Activated effector memory CD4-positive, alpha-beta T cell treated with Interleukin-2 at 50 U/mL for 16 hours (primary cell): ENCODE data around the gene CLEC4G.

Source experiments
- DNase-seq: peaks from one replicate; pipeline ENCODE4 v3.0.0-alpha.2; 2020

The CLEC4G gene

GRCh38 chr19:7691497-7691896 lies 40.4 kb downstream of the CLEC4G start:
- no peak for DNase-seq

- DNase-seq = no peak
These were observed 41.1 kb downstream of the CLEC4G start for GRCh38 chr19:7690779-7691258.

- no peak for DNase-seq
These were observed 42.7 kb downstream of the CLEC4G start for GRCh38 chr19:7689165-7689564.

GRCh38 chr19:7687177-7687576 lies 44.7 kb downstream of the CLEC4G start:
- DNase-seq = no peak

GRCh38 chr19:7685546-7686445 lies 46.1 kb downstream of the CLEC4G start:
- DNase-seq = no peak

- DNase-seq = no peak
These were observed 49.6 kb downstream of the CLEC4G start for GRCh38 chr19:7682175-7682855.

- peak; percentile 68 for DNase-seq
These were observed 50.4 kb downstream of the CLEC4G start for GRCh38 chr19:7681340-7682174.

GRCh38 chr19:7680606-7681339 lies 51.1 kb downstream of the CLEC4G start, which contains the start of gene TRAPPC5:
Gene TRAPPC5, plus strand, starts transcription at chr19:7680833. Its CDS starts 1,421 bp downstream, at chr19:7682254.
- peak; percentile 83 for DNase-seq

- DNase-seq = no peak
These were observed 51.9 kb downstream of the CLEC4G start for GRCh38 chr19:7679771-7680605.

GRCh38 chr19:7678971-7679751 lies 52.7 kb downstream of the CLEC4G start:
- DNase-seq = peak; percentile 54
